ENCODE data around the gene ADGRD2. TPM values are rescaled to one million over a fixed set of nuclear protein-coding genes. Genes with fewer than 3 reads are reported as not detected.
A peak's percentile ranks its signal among the peaks of the same experiment; 100 is the strongest.

The ADGRD2 gene
- total RNA-seq, 1 donor, result not detected

DNA sequence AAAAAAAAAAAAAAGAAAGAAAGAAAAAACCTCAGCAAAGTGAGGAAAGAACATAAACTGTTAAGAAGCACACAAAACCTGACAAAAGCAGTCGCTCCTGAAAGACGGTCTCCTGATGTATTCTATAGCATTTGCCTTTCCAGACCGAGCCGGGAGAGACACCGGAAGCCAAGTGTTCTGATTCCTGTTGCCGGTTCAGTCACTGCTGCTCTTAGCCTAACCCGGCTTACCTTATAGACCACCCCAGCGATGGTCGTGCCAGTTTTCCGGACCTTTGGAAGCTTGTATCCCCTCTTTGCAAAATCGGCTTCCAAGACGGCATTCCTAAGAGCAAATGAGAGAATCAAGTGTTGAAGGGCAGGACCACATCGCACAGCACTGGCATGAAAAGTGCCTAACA is 35.6 kb upstream of the ADGRD2 start:
- peak overlapping the region; percentile 99 for H3K4me3 ChIP-seq (ENCODE audit: low read depth, low read length)
- DNase-seq (ENCODE audit: low read depth), result no peak
- TF ChIP-seq, protein P1, sequence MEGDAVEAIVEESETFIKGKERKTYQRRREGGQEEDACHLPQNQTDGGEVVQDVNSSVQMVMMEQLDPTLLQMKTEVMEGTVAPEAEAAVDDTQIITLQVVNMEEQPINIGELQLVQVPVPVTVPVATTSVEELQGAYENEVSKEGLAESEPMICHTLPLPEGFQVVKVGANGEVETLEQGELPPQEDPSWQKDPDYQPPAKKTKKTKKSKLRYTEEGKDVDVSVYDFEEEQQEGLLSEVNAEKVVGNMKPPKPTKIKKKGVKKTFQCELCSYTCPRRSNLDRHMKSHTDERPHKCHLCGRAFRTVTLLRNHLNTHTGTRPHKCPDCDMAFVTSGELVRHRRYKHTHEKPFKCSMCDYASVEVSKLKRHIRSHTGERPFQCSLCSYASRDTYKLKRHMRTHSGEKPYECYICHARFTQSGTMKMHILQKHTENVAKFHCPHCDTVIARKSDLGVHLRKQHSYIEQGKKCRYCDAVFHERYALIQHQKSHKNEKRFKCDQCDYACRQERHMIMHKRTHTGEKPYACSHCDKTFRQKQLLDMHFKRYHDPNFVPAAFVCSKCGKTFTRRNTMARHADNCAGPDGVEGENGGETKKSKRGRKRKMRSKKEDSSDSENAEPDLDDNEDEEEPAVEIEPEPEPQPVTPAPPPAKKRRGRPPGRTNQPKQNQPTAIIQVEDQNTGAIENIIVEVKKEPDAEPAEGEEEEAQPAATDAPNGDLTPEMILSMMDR (IDR thresholded peaks at IDR 0.05; ENCODE audit: insufficient read depth, low read depth, low read length), result no peak

DNA sequence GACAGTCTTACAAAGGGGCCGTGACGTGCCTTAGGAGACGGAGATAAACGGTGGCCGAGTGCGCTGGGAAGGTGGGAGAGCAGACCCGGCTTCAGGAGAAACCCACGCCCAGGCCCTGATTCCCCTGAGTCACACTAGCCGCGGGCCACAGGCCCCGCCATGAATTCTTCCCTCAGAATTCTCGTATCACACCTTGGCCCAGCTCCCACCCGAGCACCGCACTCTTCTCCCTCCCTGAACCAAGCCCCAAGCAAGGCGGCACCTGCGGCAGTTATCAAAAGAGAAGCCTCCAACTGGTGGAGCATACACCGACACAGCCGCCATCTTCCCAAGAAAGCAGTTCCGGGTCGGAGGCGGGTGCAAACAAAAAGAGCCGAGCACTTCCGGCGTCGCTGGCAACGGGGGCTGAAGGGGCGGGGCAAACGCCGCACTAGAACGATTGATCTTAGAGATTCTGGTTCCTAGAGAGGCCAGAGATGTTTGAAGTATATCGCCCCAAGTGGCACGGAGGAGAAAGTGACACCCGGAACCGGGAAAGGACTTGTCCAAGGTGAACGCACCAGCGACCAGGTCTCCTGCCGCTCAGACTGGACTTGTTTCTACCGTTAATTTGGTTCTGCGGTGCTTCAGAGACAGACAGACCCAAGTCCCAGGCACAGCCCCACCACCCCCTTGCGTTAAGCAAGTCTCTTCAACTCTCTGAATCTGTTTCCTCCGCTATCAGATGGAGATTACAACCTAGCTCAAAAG is 35.0 kb upstream of the ADGRD2 start, which contains the start of gene PSMB7:
TSS of gene PSMB7 (minus strand) at position 341 of the 750 bp plus-strand sequence. CDS start at position 324, 17 bp downstream.
- TF ChIP-seq, protein P1 (IDR thresholded peaks at IDR 0.05; ENCODE audit: insufficient read depth, low read depth, low read length), result peak; percentile 88
- peak; percentile 98 for DNase-seq (ENCODE audit: low read depth)
- H3K4me3 ChIP-seq (ENCODE audit: low read depth, low read length), result peak within 1 kb of the TSS; percentile 99

DNA sequence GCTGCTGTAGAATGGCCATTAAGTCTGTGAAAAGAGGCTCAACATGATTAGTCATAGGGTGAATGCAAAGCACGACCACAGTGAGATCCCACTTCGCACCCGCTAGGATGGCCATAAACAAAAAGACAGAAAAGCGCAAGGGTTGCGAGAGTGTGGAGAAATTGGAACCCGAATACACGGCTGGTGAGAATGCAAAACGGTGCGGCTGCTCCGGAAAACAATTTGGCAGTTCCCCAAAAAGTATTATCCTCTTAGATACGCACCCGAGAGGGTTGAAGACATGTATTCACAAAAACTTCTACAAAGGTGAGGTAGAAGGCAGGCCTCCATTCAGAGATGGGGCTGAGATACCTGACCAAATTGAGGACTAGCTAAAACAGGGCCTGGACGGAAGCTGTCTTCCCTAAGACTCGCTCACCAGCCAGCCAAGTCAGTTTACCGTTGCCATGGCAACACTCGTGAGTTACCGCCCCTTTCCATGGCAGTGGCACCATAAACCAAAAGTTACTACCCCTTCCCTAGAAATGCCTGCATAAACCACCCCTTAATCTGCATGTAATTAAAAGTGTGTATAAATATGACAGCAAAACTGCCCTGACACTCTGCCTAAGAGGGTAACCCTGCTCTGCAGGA is 34.3 kb upstream of the ADGRD2 start:
- peak overlapping the region; percentile 99 for H3K4me3 ChIP-seq (ENCODE audit: low read depth, low read length)
- TF ChIP-seq, protein P1 (IDR thresholded peaks at IDR 0.05; ENCODE audit: insufficient read depth, low read depth, low read length), result no peak
- no peak for DNase-seq (ENCODE audit: low read depth)

DNA sequence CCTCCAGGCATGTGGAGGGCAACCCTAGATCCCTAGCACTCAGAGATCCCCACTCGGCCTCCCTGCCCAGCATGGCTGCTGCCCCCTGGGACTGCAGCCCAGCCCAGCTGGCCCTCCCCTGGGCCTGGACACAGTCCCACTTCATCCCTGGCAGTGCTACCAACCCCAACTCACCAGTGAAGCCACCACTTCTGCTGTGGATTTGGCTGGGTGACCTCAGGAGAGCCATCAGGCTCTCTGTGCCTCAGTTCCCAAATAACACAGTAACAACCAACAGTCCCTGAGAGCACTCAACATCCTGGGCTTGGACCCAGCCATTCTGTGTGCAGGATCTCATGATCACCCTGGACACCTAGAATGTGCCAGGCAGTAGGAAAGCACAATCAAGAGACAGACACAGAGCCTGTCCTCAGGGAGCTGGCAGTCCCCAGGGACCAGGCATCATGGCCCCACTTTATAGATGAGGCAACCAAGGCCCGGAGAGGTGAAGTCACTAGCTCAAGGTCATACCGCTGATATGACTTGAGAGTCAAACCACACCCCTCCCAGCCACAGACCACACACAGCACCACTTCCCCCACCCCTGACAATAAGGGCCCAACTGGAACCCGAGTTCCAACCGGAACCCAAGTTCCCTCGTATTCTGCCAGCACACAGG is 30.3 kb upstream of the ADGRD2 start:
- no peak overlapping the region for H3K4me3 ChIP-seq (ENCODE audit: low read depth, low read length)
- TF ChIP-seq, protein P1 (IDR thresholded peaks at IDR 0.05; ENCODE audit: insufficient read depth, low read depth, low read length), result no peak
- no peak for DNase-seq (ENCODE audit: low read depth)

DNA sequence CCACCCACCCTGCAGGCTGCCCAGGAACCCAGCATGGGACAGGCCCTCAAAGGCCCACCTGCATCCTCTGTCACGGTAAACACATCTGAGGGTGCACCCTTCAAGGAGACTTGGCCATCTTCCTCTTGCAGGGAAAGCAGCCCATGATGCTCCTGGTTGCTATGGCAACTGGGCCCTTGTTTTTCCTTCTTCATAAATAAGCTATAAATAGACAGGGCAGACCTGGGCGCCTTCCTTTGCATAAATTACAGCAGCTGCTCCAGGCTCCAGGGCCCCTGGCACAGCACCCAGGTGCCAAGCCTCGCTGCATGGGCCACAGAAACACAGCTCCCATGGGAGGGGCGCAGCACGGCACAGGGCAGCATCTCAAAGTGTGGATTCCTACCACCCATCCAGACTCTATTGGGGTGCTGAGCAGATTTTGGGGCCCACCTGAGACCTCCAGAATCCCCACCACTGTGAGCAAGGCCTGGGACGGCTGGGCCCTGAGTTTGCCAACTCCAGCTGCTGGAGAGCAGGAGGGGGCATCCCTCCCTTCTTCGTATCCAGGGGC is 29.2 kb upstream of the ADGRD2 start:
- TF ChIP-seq, protein P1 (IDR thresholded peaks at IDR 0.05; ENCODE audit: insufficient read depth, low read depth, low read length), result no peak
- no peak for DNase-seq (ENCODE audit: low read depth)

DNA sequence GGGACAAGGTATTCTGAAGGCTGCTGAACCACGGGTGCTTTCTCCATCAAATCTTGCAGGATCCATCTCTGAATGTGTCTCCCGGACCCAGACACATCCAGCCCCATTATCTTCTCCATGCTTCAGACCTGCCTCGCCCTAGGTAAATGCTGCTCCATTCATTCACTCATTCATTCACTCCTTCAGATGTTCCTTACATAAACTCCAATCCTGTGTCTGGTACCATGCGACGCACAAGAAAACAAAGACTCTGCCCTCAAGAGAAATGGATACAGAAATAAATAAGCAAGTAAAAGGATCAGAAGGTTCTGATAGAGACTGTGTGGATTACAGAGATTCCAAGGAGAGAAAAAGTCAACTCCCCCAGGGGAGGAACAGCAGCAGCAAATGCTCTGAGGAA is 27.1 kb upstream of the ADGRD2 start:
- TF ChIP-seq, protein P1 (IDR thresholded peaks at IDR 0.05; ENCODE audit: insufficient read depth, low read depth, low read length), result no peak
- DNase-seq (ENCODE audit: low read depth), result no peak
- H3K4me3 ChIP-seq (ENCODE audit: low read depth, low read length), result no peak overlapping the region

More for the DNA sequence above, 29.2 kb upstream of the ADGRD2 start:
- no peak overlapping the region for H3K4me3 ChIP-seq (ENCODE audit: low read depth, low read length)

Measured in fibroblast of villous mesenchyme (primary cell).